ENCODE results near the gene SUN5. TPM values are rescaled to one million over a fixed set of nuclear protein-coding genes. Genes with fewer than 3 reads are reported as not detected.
A peak's percentile ranks its signal among the peaks of the same experiment; 100 is the strongest.
"Not testable (repeated sequence)": the region's sequence is repeated elsewhere in the genome, so short reads cannot be mapped to it uniquely, and the experiment has no call there.

Gene SUN5
- total and polyA plus RNA-seq, 4 donors, result not detected

GRCh38 chr20:32958574-32958973 lies 45.7 kb downstream of the SUN5 start:
- DNase-seq (no peak), ATAC-seq (ENCODE audit: insufficient read depth, low FRiP score) (no peak)
- H3K27me3 ChIP-seq (ENCODE audit: control insufficient read depth in 3 of 3, insufficient read depth in 3 of 3, low read length in 2 of 3), result no peaks in the 10 kb centered on the region
- no peaks in the 10 kb centered on the region for H3K4me1 ChIP-seq (ENCODE audit: control insufficient read depth in 5 of 5, insufficient read depth in 5 of 5, low read length in 5 of 5)
- no peak overlapping the region for H3K27ac ChIP-seq (ENCODE audit: low read depth in 1 of 2, low read length in 1 of 2)
- TF ChIP-seq CTCF (IDR thresholded peaks at IDR 0.05; ENCODE audit: control extremely low read depth, extremely low read depth), result no peak
- no peak overlapping the region for H3K9ac ChIP-seq (ENCODE audit: insufficient read depth in 1 of 2, low read length in 2 of 2)
- H3K36me3 ChIP-seq (ENCODE audit: control insufficient read depth in 4 of 4, insufficient read depth in 4 of 4, low read length in 4 of 4), result no peaks in the 10 kb centered on the region
- no peak overlapping the region for H3K4me3 ChIP-seq
- peaks cover 0 to 22% (median 10%) of the 10 kb centered on the region in 4 donors for H3K9me3 ChIP-seq (ENCODE audit: control insufficient read depth in 4 of 4, insufficient read depth in 3 of 4, low read length in 3 of 4)

DNA sequence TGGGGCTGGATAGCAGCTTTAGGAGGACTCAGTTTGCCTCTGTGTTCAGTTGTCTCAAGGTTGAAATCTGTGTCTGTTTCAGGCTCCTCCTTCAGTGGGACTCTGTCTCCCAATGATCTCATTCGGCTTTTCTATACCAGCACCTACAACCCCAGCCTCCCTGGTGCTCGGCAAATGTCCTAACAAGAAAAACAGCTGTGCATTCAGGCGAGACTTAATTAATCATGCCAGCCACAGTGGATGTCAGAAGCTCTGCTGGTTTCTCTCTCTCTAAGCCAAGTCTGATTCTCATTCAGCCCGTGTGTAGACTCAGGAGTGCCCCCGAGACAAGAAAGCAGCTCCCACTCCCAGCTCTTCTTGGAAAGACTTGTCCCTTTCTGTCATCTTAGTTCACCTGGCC lies 46.8 kb downstream of the SUN5 start:
- TF ChIP-seq CTCF (IDR thresholded peaks at IDR 0.05; ENCODE audit: control extremely low read depth, extremely low read depth), result no peak
- no peak overlapping the region for H3K27ac ChIP-seq (ENCODE audit: low read depth in 1 of 2, low read length in 1 of 2)
- WGBS, 2 donors, result 85 to 90% methylated on average over 5 of the region's 5 CpGs
- no peak for DNase-seq
- H3K4me3 ChIP-seq, result no peak overlapping the region
- peaks cover 0 to 22% (median 10%) of the 10 kb centered on the region in 4 donors for H3K9me3 ChIP-seq (ENCODE audit: control insufficient read depth in 4 of 4, insufficient read depth in 3 of 4, low read length in 3 of 4)
- H3K27me3 ChIP-seq (ENCODE audit: control insufficient read depth in 3 of 3, insufficient read depth in 3 of 3, low read length in 2 of 3), result no peaks in the 10 kb centered on the region
- H3K4me1 ChIP-seq (ENCODE audit: control insufficient read depth in 5 of 5, insufficient read depth in 5 of 5, low read length in 5 of 5), result no peaks in the 10 kb centered on the region
- no peaks in the 10 kb centered on the region for H3K36me3 ChIP-seq (ENCODE audit: control insufficient read depth in 4 of 4, insufficient read depth in 4 of 4, low read length in 4 of 4)
- ATAC-seq (ENCODE audit: insufficient read depth, low FRiP score), result no peak
- no peak overlapping the region for H3K9ac ChIP-seq (ENCODE audit: insufficient read depth in 1 of 2, low read length in 2 of 2)

- not testable (repeated sequence) for H3K27me3 ChIP-seq (ENCODE audit: control insufficient read depth in 3 of 3, insufficient read depth in 3 of 3, low read length in 2 of 3); ATAC-seq (ENCODE audit: insufficient read depth, low FRiP score); H3K36me3 ChIP-seq (ENCODE audit: control insufficient read depth in 4 of 4, insufficient read depth in 4 of 4, low read length in 4 of 4); H3K4me1 ChIP-seq (ENCODE audit: control insufficient read depth in 5 of 5, insufficient read depth in 5 of 5, low read length in 5 of 5); H3K27ac ChIP-seq (ENCODE audit: low read depth in 1 of 2, low read length in 1 of 2); H3K9ac ChIP-seq (ENCODE audit: insufficient read depth in 1 of 2, low read length in 2 of 2); H3K4me3 ChIP-seq
- H3K9me3 ChIP-seq (ENCODE audit: control insufficient read depth in 4 of 4, insufficient read depth in 3 of 4, low read length in 3 of 4), result peaks cover 0 to 11% (median 2%) of the 10 kb centered on the region in 4 donors
- peak in 1 of 3 donors; percentile 5 for DNase-seq
- WGBS, 2 donors, result 22 to 36% methylated on average over 4 of the region's 4 CpGs
Measured at GRCh38 chr20:32950539-32950938, 53.7 kb downstream of the SUN5 start.

DNA sequence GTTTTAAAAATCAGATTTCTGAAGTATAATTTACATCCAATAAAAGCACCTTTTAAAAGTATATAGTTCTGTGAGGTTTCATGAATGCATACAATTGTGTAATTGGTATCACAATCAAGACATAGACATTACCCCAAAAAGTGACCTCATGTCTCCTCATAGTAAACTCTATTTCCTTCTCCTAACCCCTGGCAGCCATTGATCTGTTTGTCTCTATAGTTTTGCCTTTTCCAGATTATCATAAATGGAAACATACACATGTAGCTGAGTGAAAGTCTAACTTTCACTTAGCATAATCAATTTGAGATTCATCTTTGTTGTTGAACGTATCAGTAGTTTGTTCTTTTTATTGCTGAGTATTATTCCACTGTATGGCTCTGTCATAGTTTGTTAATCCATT lies 57.6 kb downstream of the SUN5 start:
- no peak for TF ChIP-seq CTCF (IDR thresholded peaks at IDR 0.05; ENCODE audit: control extremely low read depth, extremely low read depth)
- no peak for ATAC-seq (ENCODE audit: insufficient read depth, low FRiP score)
- H3K36me3 ChIP-seq (ENCODE audit: control insufficient read depth in 4 of 4, insufficient read depth in 4 of 4, low read length in 4 of 4), result no peaks in the 10 kb centered on the region
- peaks cover 0 to 3% (median 0%) of the 10 kb centered on the region in 3 donors for H3K27me3 ChIP-seq (ENCODE audit: control insufficient read depth in 3 of 3, insufficient read depth in 3 of 3, low read length in 2 of 3)
- DNase-seq, result no peak
- no peak overlapping the region for H3K27ac ChIP-seq (ENCODE audit: low read depth in 1 of 2, low read length in 1 of 2)
- H3K4me1 ChIP-seq (ENCODE audit: control insufficient read depth in 5 of 5, insufficient read depth in 5 of 5, low read length in 5 of 5), result no peaks in the 10 kb centered on the region
- 82 to 89% methylated on average over 1 of the region's 1 CpG for WGBS, 2 donors
- no peak overlapping the region for H3K4me3 ChIP-seq
- H3K9ac ChIP-seq (ENCODE audit: insufficient read depth in 1 of 2, low read length in 2 of 2), result no peak overlapping the region
- peaks cover 0 to 5% (median 0%) of the 10 kb centered on the region in 4 donors for H3K9me3 ChIP-seq (ENCODE audit: control insufficient read depth in 4 of 4, insufficient read depth in 3 of 4, low read length in 3 of 4)
